ENCODE results near the gene OR1M1. TPM values are rescaled to one million over a fixed set of nuclear protein-coding genes. Genes with fewer than 3 reads are reported as not detected.
"Not testable (repeated sequence)": the region's sequence is repeated elsewhere in the genome, so short reads cannot be mapped to it uniquely, and the experiment has no call there.

Gene OR1M1
- total RNA-seq, 1 donor from 2014 or later, result not detected

- Mint-ChIP-seq H3K4me3 (ENCODE audit: unreplicated experiment) (no peak overlapping the region), H3K36me3 (ENCODE audit: unreplicated experiment) (no peaks in the 10 kb centered on the region), H3K27ac (ENCODE audit: unreplicated experiment) (no peak overlapping the region), H3K4me1 (ENCODE audit: low read depth, unreplicated experiment) (no peaks in the 10 kb centered on the region), H3K27me3 (ENCODE audit: unreplicated experiment) (no peaks in the 10 kb centered on the region), H3K9me3 (ENCODE audit: unreplicated experiment) (peaks cover 2% of the 10 kb centered on the region)
- DNase-seq, result no peak
- TF ChIP-seq CTCF (IDR thresholded peaks at IDR 0.05; ENCODE audit: partially characterized antibody, unreplicated experiment), result no peak
Observed at GRCh38 chr19:9054765-9055164, 32.1 kb upstream of the OR1M1 start.

GRCh38 chr19:9056131-9056530, 30.7 kb upstream of the OR1M1 start:
- not testable (repeated sequence) for H3K27ac Mint-ChIP-seq (ENCODE audit: unreplicated experiment); DNase-seq; H3K27me3 Mint-ChIP-seq (ENCODE audit: unreplicated experiment); H3K36me3 Mint-ChIP-seq (ENCODE audit: unreplicated experiment); H3K4me3 Mint-ChIP-seq (ENCODE audit: unreplicated experiment); H3K4me1 Mint-ChIP-seq (ENCODE audit: low read depth, unreplicated experiment); H3K9me3 Mint-ChIP-seq (ENCODE audit: unreplicated experiment)

GRCh38 chr19:9057505-9058258, 29.2 kb upstream of the OR1M1 start:
- no peak for DNase-seq

GRCh38 chr19:9058905-9059667, 27.8 kb upstream of the OR1M1 start:
- Mint-ChIP-seq H3K27ac (ENCODE audit: unreplicated experiment) (no peak overlapping the region), H3K4me3 (ENCODE audit: unreplicated experiment) (no peak overlapping the region), H3K36me3 (ENCODE audit: unreplicated experiment) (no peaks in the 10 kb centered on the region), H3K27me3 (ENCODE audit: unreplicated experiment) (no peaks in the 10 kb centered on the region), H3K9me3 (ENCODE audit: unreplicated experiment) (no peaks in the 10 kb centered on the region), H3K4me1 (ENCODE audit: low read depth, unreplicated experiment) (no peaks in the 10 kb centered on the region)
- TF ChIP-seq CTCF (IDR thresholded peaks at IDR 0.05; ENCODE audit: partially characterized antibody, unreplicated experiment), result no peak
- DNase-seq, result no peak

More at GRCh38 chr19:9057505-9058258, 29.2 kb upstream of the OR1M1 start:
- Mint-ChIP-seq H3K27ac (ENCODE audit: unreplicated experiment) (no peak overlapping the region), H3K4me3 (ENCODE audit: unreplicated experiment) (no peak overlapping the region), H3K4me1 (ENCODE audit: low read depth, unreplicated experiment) (no peaks in the 10 kb centered on the region), H3K27me3 (ENCODE audit: unreplicated experiment) (no peaks in the 10 kb centered on the region), H3K9me3 (ENCODE audit: unreplicated experiment) (no peaks in the 10 kb centered on the region), H3K36me3 (ENCODE audit: unreplicated experiment) (no peaks in the 10 kb centered on the region)
- no peak for TF ChIP-seq CTCF (IDR thresholded peaks at IDR 0.05; ENCODE audit: partially characterized antibody, unreplicated experiment)

- Mint-ChIP-seq H3K27ac (ENCODE audit: unreplicated experiment) (no peak overlapping the region), H3K9me3 (ENCODE audit: unreplicated experiment) (no peaks in the 10 kb centered on the region), H3K4me3 (ENCODE audit: unreplicated experiment) (no peak overlapping the region), H3K36me3 (ENCODE audit: unreplicated experiment) (no peaks in the 10 kb centered on the region), H3K4me1 (ENCODE audit: low read depth, unreplicated experiment) (no peaks in the 10 kb centered on the region), H3K27me3 (ENCODE audit: unreplicated experiment) (peaks cover 2% of the 10 kb centered on the region)
- DNase-seq, result no peak
- no peak for TF ChIP-seq CTCF (IDR thresholded peaks at IDR 0.05; ENCODE audit: partially characterized antibody, unreplicated experiment)
Observed at GRCh38 chr19:9060564-9061340, 26.1 kb upstream of the OR1M1 start.

All from glutamatergic neuron (in vitro differentiated cells).